ENCODE results near the gene APBA2. TPM values are rescaled to one million over a fixed set of nuclear protein-coding genes. Genes with fewer than 3 reads are reported as not detected.

Gene APBA2
- total and polyA plus RNA-seq, 8 donors, result 0.45 to 13.3 (median 2.0) TPM; not detected in 1

DNA sequence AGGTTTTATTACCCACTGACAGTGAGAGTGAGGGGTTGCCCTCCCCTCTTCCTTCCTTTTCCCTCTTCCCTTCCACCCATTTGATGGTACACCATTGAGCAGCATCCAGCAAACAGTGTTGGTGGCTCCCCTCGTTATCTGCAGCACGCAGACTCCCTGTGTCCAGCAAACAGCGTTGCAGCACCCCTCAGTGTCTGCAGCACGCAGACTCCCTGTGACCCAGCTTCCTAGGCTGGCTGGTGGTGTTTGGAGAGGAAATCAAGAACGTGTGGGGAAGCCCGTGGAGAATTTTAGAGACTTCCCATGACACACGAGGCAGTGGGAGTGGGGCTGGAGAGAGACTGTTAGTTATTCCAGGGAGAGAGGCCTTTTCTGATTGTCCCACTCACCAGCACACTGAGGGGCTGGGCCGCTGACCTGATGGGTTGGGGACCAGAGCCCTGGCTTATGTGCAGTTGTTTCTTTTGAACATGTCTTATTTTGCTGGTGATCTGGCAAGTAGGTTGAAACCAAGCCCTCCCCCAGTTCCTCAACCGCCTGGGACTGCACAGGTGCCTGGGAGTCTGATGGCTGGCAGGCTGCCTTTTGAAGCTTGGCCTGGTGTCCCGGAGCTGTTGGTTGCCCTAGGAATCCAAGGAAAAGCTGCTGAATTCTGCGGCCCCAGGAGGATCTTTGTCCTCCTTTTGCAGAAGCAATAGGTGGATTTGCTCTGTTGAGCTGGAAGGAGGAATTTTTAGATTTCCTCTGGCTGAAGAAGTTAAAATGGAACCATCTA is 19.0 kb downstream of the APBA2 start:
- peak in 1 of 2 donors; percentile 13 for DNase-seq

DNA sequence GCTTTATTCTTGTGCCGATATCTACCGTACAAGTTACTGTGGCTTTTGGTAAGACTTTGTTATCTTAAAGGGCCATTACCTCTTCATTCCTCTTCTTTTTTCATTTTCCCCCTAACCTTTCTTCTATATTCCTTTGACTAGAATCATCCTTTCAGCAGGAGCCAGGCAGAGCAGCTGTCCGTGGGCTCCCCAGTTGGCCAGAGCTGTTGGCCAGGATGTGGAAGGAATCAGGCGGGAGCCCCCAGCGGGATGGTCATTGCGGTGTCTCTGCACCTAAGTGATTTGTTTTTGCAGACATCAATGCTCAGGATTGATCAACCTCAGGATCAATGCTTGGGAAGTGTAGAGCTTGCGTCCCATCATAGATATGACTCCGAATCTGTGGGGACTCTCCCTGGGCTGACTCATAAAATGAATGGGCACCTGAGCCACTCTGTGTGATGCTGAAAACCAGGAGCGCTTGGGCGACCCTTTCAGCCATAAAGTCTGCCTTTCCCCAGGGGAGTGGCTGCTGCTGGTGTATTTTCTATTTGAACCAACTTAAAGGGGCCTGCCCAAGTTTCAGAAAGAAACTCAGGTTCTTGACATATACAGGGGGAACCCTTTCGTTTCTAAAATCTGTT is 21.7 kb downstream of the APBA2 start:
- H3K27me3 ChIP-seq, result no peaks in the 10 kb centered on the region
- H3K27ac ChIP-seq, result no peak overlapping the region
- intact Hi-C loops (cut with DNase I; ENCODE audit: low total_unique reads), result no loop called here
- WGBS, 5 donors, result 91 to 93% (median 92%) methylated on average over 11 of the region's 11 CpGs
- no peaks in the 10 kb centered on the region for H3K9me3 ChIP-seq
- no peak for DNase-seq
- no peaks in the 10 kb centered on the region for H3K4me1 ChIP-seq
- no peak for TF ChIP-seq POLR2AphosphoS5 (IDR thresholded peaks at IDR 0.05)
- TF ChIP-seq, protein P1, sequence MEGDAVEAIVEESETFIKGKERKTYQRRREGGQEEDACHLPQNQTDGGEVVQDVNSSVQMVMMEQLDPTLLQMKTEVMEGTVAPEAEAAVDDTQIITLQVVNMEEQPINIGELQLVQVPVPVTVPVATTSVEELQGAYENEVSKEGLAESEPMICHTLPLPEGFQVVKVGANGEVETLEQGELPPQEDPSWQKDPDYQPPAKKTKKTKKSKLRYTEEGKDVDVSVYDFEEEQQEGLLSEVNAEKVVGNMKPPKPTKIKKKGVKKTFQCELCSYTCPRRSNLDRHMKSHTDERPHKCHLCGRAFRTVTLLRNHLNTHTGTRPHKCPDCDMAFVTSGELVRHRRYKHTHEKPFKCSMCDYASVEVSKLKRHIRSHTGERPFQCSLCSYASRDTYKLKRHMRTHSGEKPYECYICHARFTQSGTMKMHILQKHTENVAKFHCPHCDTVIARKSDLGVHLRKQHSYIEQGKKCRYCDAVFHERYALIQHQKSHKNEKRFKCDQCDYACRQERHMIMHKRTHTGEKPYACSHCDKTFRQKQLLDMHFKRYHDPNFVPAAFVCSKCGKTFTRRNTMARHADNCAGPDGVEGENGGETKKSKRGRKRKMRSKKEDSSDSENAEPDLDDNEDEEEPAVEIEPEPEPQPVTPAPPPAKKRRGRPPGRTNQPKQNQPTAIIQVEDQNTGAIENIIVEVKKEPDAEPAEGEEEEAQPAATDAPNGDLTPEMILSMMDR (IDR thresholded peaks at IDR 0.05), result no peak
- TF ChIP-seq POLR2A (IDR thresholded peaks at IDR 0.05), result no peak
- no peak for TF ChIP-seq EP300 (IDR thresholded peaks at IDR 0.05)
- no peaks in the 10 kb centered on the region for H3K36me3 ChIP-seq
- H3K4me3 ChIP-seq, result no peak overlapping the region

More for the DNA sequence above, 19.0 kb downstream of the APBA2 start:
- 57 to 63% (median 59%) methylated on average over 11 of the region's 11 CpGs for WGBS, 5 donors
- Histone ChIP-seq H3K27me3 (peaks cover 0 to 5% (median 0%) of the 10 kb centered on the region in 3 donors), H3K4me3 (no peak overlapping the region), H3K27ac (no peak overlapping the region), H3K9me3 (no peaks in the 10 kb centered on the region), H3K36me3 (no peaks in the 10 kb centered on the region), H3K4me1 (no peaks in the 10 kb centered on the region)
- TF ChIP-seq EP300 (IDR thresholded peaks at IDR 0.05) (no peak), POLR2AphosphoS5 (IDR thresholded peaks at IDR 0.05) (no peak), POLR2A (IDR thresholded peaks at IDR 0.05) (no peak)
- TF ChIP-seq, protein P1 (IDR thresholded peaks at IDR 0.05), result no peak
- intact Hi-C loops (cut with DNase I; ENCODE audit: low total_unique reads), result no loop called here

DNA sequence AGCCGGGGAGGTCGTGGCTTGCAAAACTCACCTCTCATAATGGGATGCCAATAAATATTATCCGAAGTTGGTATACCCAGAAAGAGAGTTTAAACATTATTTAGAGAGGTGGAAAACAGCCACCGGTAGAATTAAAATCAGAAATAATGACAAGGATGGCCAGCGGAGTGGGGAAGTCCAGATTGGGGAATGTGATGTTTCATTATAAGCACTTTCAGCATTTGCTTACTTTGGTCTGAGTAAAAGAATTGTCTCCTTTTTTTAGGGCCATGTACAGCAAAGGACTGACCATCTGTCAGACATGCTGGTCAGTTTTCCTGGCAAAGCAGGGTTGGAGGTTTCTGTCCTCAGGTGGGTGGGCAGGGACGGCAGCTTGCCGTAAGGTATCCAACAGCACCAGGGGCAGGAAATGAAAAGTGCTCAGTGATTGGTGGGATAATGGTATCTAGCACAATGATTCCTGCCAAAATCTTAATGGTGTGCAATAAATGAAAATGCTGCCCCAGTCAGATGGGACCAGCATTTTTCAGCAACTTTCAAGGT is 24.3 kb downstream of the APBA2 start:
- Histone ChIP-seq H3K4me1 (no peaks in the 10 kb centered on the region), H3K27ac (no peak overlapping the region), H3K9me3 (no peaks in the 10 kb centered on the region), H3K27me3 (no peaks in the 10 kb centered on the region), H3K36me3 (no peaks in the 10 kb centered on the region), H3K4me3 (no peak overlapping the region)
- TF ChIP-seq EP300 (IDR thresholded peaks at IDR 0.05), result no peak
- no peak for TF ChIP-seq POLR2A (IDR thresholded peaks at IDR 0.05)
- TF ChIP-seq, protein P1 (IDR thresholded peaks at IDR 0.05), result no peak
- no peak for TF ChIP-seq POLR2AphosphoS5 (IDR thresholded peaks at IDR 0.05)
- DNase-seq, result no peak
- intact Hi-C loops (cut with DNase I; ENCODE audit: low total_unique reads), result no loop called here
- 77 to 89% (median 85%) methylated on average over 7 of the region's 7 CpGs for WGBS, 5 donors

DNA sequence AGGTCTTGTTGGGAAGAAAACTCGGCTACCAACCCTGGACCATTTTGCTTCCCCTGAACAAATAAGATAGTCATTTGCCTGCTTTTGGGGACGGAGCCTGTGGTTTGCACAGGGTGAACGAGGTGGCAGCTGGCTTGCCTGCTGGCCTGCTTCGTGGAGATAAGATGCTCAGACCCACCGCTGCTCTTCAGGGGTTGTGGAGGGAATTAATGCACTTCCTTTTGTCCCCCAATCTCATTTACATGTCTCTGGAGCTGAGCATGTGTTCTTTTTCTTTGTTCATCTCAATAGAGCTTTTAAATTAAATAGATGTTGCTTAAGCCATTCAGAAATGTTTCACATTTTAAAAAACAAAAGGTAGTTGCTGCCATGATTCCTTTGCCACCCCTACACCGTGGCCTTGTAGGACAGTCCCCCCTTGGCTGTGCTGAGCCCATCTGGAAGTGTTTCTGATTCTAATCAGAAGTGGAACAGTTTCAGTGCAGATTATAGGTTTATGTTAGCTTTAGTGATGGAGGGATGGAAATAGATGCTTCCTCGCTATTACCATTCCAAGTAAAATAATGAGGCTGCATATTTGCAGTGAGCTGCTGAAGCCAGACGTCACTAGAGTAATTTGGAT is 25.6 kb downstream of the APBA2 start:
- Histone ChIP-seq H3K27me3 (peaks cover 0 to 8% (median 0%) of the 10 kb centered on the region in 3 donors), H3K9me3 (no peaks in the 10 kb centered on the region), H3K27ac (no peak overlapping the region), H3K36me3 (no peaks in the 10 kb centered on the region), H3K4me1 (no peaks in the 10 kb centered on the region), H3K4me3 (no peak overlapping the region)
- no peak for DNase-seq
- intact Hi-C loops (cut with DNase I; ENCODE audit: low total_unique reads), result no loop called here
- 39 to 53% (median 42%) methylated on average over 8 of the region's 8 CpGs for WGBS, 5 donors
- no peak for TF ChIP-seq POLR2A (IDR thresholded peaks at IDR 0.05)

Data from stomach (tissue), 9 donors.